GM12875 (cell line): Measurements from ENCODE around the gene ACAP1.

ENCODE experiments used
- H3K4me3 ChIP-seq: one replicate; pipeline ENCODE4 v1.5.1; 2011; ENCODE audit warnings: low read depth, low read length, control low read depth
- CTCF ChIP-seq: IDR thresholded peaks from 2 replicates; pipeline ENCODE4 v1.5.1; 2011; ENCODE audit warnings: low read depth, mild to moderate bottlenecking, control low read depth, inconsistent platforms, low read length, moderate library complexity, borderline replicate concordance; ENCODE audit not compliant: insufficient read depth

Gene ACAP1

GRCh38 chr17:7321466-7321865, 14.9 kb upstream of the ACAP1 start:
- no peak for TF ChIP-seq CTCF
- H3K4me3 ChIP-seq, result no peak overlapping the region

GRCh38 chr17:7322520-7323194, 13.7 kb upstream of the ACAP1 start:
- no peak for TF ChIP-seq CTCF
- H3K4me3 ChIP-seq, result no peak overlapping the region

- no peak overlapping the region for H3K4me3 ChIP-seq
- TF ChIP-seq CTCF, result peak; percentile 98
These were observed 12.4 kb upstream of the ACAP1 start for GRCh38 chr17:7323731-7324437.

- TF ChIP-seq CTCF, result no peak
- H3K4me3 ChIP-seq, result no peak overlapping the region
These were observed 11.9 kb upstream of the ACAP1 start for GRCh38 chr17:7324438-7324779.

GRCh38 chr17:7325031-7325528, 11.2 kb upstream of the ACAP1 start:
- no peak for TF ChIP-seq CTCF
- no peak overlapping the region for H3K4me3 ChIP-seq

GRCh38 chr17:7326186-7326585, 10.1 kb upstream of the ACAP1 start:
- H3K4me3 ChIP-seq, result no peak overlapping the region
- no peak for TF ChIP-seq CTCF

GRCh38 chr17:7327056-7327455, 9.3 kb upstream of the ACAP1 start:
- H3K4me3 ChIP-seq, result no peak overlapping the region
- TF ChIP-seq CTCF, result no peak
